K562 (cell line): Measurements from ENCODE around the gene BACH1. TPM values are rescaled to one million over a fixed set of nuclear protein-coding genes. Genes with fewer than 3 reads are reported as not detected.

Experiments
- ARNT ChIP-seq, 2 experiments: fragments of 450-650 bp; IDR thresholded peaks; 2 replicates each; pipeline ENCODE4 v1.6.1; 2016; ENCODE audit warnings: mild to moderate bottlenecking in 1 of 2
- ATF1 ChIP-seq, 2 experiments: fragments of 450-650 bp in 1 of 2; IDR thresholded peaks; 2 replicates each; pipeline ENCODE4 v1.6.1; 2016; ENCODE audit warnings: missing compliant biosample characterization in 1 of 2, missing genetic modification characterization in 1 of 2
- CEBPB ChIP-seq: fragments of 450-650 bp; IDR thresholded peaks from 2 replicates; pipeline ENCODE4 v1.6.1; 2016; ENCODE audit warnings: missing genetic modification characterization, missing compliant biosample characterization
- DIDO1 ChIP-seq: fragments of 450-650 bp; IDR thresholded peaks from 2 replicates; pipeline ENCODE4 v1.6.1; 2016; ENCODE audit warnings: low read depth, missing biosample characterization, missing genetic modification characterization
- E2F5 ChIP-seq: sonication (generic); formaldehyde crosslinking; IDR thresholded peaks from 2 replicates; pipeline ENCODE4 v1.8.0; 2022; ENCODE audit warnings: mild to moderate bottlenecking, missing genetic modification reagents
- E2F8 ChIP-seq: fragments of 450-650 bp; IDR thresholded peaks from 2 replicates; pipeline ENCODE4 v1.7.1; 2018; ENCODE audit warnings: mild to moderate bottlenecking, low read depth; ENCODE audit not compliant: partially characterized antibody
- ETV5 ChIP-seq: sonication (generic); formaldehyde crosslinking; IDR thresholded peaks from 2 replicates; pipeline ENCODE4 v1.4.0; 2020; ENCODE audit warnings: low read depth, mild to moderate bottlenecking, missing genetic modification reagents
- KDM5B ChIP-seq: fragments of 200-600 bp; sonication (generic); IDR thresholded peaks from 2 replicates; pipeline ENCODE4 v1.6.1; 2012; ENCODE audit warnings: low read depth, mild to moderate bottlenecking, moderate library complexity, low read length, control low read depth, inconsistent platforms; ENCODE audit not compliant: insufficient replicate concordance
- SAP30 ChIP-seq: fragments of 200-600 bp; sonication (generic); IDR thresholded peaks from 2 replicates; pipeline ENCODE4 v1.6.1; 2012; ENCODE audit warnings: borderline replicate concordance, low read depth, mild to moderate bottlenecking, moderate library complexity, low read length, control low read depth, inconsistent platforms; ENCODE audit not compliant: insufficient read depth, poor library complexity, severe bottlenecking
- SMARCC2 ChIP-seq: fragments of 450-650 bp; IDR thresholded peaks from 2 replicates; pipeline ENCODE4 v1.6.1; 2017; ENCODE audit warnings: antibody characterized with exemption, moderate library complexity, mild to moderate bottlenecking, low read depth
- TCF7 ChIP-seq: sonication (generic); IDR thresholded peaks from 2 replicates; pipeline ENCODE4 v1.6.1; 2016; ENCODE audit warnings: antibody characterized with exemption, borderline replicate concordance
- ZBTB17 ChIP-seq: fragments of 450-650 bp; formaldehyde crosslinking; IDR thresholded peaks from 2 replicates; pipeline ENCODE4 v1.4.0; 2020; ENCODE audit warnings: mild to moderate bottlenecking
- polyA plus RNA-seq, 8 experiments: library from polyadenylated mRNA; depleted of rRNA in 4 of 8; stranded (reverse) in 5 of 8; unstranded in 3 of 8; fragments of >200 nt; fragmentation: Nextera tagmentation in 2 of 8; fragmentation: Illumina TruSeq in 1 of 8; extraction: Ambion mirVana in 2 of 8; extraction: Trizol in 1 of 8; gene quantifications; 2 replicates each; pipeline versions ENCODE4 v1.2.1 to v1.2.3, GENCODE V29; 2011 to 2014; ENCODE audit warnings: inconsistent platforms in 1 of 8, missing spikeins in 1 of 8
- total RNA-seq, 7 experiments: library from RNA; depleted of rRNA in 6 of 7; stranded (reverse); fragments of >200 nt in 6 of 7; fragmentation: Illumina TruSeq in 2 of 7; extraction: Trizol in 2 of 7; gene quantifications; 2 replicates each; pipeline versions ENCODE4 v1.2.1 to v1.2.3, GENCODE V29; 2011 to 2021; ENCODE audit warnings: low replicate concordance in 1 of 7
- TF ChIP-seq, protein P1 (sequence below): fragments of 200-600 bp; sonication (generic); IDR thresholded peaks from one replicate; pipeline ENCODE4 v1.6.1; 2012; ENCODE audit warnings: mild to moderate bottlenecking, low read depth, low read length, inconsistent platforms

Gene BACH1
- total and polyA plus RNA-seq, 9 of the 15 experiments (the other 6 are each of a cell fraction or from before 2014, with no cell fraction given) = 10.6 to 58.5 (median 28.6) TPM

GRCh38 chr21:29290240-29290639 lies 8.5 kb upstream of the BACH1 start (continued):
- TF ChIP-seq DIDO1 (no peak), KDM5B (no peak), SMARCC2 (no peak), E2F5 (CRISPR knock-in tag) (no peak), CEBPB (tag) (no peak), E2F8 (no peak), TCF7 (no peak), SAP30 (no peak), ARNT (IDR thresholded peaks at IDR 0.05) (no peak), ETV5 (CRISPR knock-in tag) (no peak), ATF1 (CRISPR knock-in tag; IDR thresholded peaks at IDR 0.05) (no peak), ATF1 (tag; IDR thresholded peaks at IDR 0.05) (no peak), ZBTB17 (CRISPR knock-in tag) (no peak)
- TF ChIP-seq, protein P1, sequence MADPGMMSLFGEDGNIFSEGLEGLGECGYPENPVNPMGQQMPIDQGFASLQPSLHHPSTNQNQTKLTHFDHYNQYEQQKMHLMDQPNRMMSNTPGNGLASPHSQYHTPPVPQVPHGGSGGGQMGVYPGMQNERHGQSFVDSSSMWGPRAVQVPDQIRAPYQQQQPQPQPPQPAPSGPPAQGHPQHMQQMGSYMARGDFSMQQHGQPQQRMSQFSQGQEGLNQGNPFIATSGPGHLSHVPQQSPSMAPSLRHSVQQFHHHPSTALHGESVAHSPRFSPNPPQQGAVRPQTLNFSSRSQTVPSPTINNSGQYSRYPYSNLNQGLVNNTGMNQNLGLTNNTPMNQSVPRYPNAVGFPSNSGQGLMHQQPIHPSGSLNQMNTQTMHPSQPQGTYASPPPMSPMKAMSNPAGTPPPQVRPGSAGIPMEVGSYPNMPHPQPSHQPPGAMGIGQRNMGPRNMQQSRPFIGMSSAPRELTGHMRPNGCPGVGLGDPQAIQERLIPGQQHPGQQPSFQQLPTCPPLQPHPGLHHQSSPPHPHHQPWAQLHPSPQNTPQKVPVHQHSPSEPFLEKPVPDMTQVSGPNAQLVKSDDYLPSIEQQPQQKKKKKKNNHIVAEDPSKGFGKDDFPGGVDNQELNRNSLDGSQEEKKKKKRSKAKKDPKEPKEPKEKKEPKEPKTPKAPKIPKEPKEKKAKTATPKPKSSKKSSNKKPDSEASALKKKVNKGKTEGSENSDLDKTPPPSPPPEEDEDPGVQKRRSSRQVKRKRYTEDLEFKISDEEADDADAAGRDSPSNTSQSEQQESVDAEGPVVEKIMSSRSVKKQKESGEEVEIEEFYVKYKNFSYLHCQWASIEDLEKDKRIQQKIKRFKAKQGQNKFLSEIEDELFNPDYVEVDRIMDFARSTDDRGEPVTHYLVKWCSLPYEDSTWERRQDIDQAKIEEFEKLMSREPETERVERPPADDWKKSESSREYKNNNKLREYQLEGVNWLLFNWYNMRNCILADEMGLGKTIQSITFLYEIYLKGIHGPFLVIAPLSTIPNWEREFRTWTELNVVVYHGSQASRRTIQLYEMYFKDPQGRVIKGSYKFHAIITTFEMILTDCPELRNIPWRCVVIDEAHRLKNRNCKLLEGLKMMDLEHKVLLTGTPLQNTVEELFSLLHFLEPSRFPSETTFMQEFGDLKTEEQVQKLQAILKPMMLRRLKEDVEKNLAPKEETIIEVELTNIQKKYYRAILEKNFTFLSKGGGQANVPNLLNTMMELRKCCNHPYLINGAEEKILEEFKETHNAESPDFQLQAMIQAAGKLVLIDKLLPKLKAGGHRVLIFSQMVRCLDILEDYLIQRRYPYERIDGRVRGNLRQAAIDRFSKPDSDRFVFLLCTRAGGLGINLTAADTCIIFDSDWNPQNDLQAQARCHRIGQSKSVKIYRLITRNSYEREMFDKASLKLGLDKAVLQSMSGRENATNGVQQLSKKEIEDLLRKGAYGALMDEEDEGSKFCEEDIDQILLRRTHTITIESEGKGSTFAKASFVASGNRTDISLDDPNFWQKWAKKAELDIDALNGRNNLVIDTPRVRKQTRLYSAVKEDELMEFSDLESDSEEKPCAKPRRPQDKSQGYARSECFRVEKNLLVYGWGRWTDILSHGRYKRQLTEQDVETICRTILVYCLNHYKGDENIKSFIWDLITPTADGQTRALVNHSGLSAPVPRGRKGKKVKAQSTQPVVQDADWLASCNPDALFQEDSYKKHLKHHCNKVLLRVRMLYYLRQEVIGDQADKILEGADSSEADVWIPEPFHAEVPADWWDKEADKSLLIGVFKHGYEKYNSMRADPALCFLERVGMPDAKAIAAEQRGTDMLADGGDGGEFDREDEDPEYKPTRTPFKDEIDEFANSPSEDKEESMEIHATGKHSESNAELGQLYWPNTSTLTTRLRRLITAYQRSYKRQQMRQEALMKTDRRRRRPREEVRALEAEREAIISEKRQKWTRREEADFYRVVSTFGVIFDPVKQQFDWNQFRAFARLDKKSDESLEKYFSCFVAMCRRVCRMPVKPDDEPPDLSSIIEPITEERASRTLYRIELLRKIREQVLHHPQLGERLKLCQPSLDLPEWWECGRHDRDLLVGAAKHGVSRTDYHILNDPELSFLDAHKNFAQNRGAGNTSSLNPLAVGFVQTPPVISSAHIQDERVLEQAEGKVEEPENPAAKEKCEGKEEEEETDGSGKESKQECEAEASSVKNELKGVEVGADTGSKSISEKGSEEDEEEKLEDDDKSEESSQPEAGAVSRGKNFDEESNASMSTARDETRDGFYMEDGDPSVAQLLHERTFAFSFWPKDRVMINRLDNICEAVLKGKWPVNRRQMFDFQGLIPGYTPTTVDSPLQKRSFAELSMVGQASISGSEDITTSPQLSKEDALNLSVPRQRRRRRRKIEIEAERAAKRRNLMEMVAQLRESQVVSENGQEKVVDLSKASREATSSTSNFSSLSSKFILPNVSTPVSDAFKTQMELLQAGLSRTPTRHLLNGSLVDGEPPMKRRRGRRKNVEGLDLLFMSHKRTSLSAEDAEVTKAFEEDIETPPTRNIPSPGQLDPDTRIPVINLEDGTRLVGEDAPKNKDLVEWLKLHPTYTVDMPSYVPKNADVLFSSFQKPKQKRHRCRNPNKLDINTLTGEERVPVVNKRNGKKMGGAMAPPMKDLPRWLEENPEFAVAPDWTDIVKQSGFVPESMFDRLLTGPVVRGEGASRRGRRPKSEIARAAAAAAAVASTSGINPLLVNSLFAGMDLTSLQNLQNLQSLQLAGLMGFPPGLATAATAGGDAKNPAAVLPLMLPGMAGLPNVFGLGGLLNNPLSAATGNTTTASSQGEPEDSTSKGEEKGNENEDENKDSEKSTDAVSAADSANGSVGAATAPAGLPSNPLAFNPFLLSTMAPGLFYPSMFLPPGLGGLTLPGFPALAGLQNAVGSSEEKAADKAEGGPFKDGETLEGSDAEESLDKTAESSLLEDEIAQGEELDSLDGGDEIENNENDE = no peak
